Caco-2 (cell line): ENCODE data around the gene CORIN. TPM values are rescaled to one million over a fixed set of nuclear protein-coding genes. Genes with fewer than 3 reads are reported as not detected.
A peak's percentile ranks its signal among the peaks of the same experiment; 100 is the strongest.

Experiments
- BruUV-seq: library from RNA; stranded (reverse); fragments of 400-500 nt; replicated peaks from 2 replicates; lab custom pipeline; 2021; lab: Mats Ljungman, UMichigan
- CTCF ChIA-PET: fragments of 300-600 bp; sonication (Branson Sonifier 250); formaldehyde crosslinking; loops from one replicate; lab custom pipeline; 2022; ENCODE audit warnings: antibody characterized with exemption; lab: Charles Lee
- POLR2A ChIA-PET: fragments of 300-600 bp; sonication (Branson Sonifier 250); formaldehyde crosslinking; loops from one replicate; lab custom pipeline; 2022; ENCODE audit warnings: antibody characterized with exemption; lab: Charles Lee
- DNase-seq, 2 experiments: peaks; one replicate each; pipeline versions ENCODE4 v3.0.0 to v3.0.0-alpha.2; 2020 to 2022
- H3K27me3 ChIP-seq: replicated peaks from 2 replicates; pipeline ENCODE4 v1.6.0; 2011; ENCODE audit warnings: low read length; ENCODE audit not compliant: control insufficient read depth, insufficient read depth
- H3K36me3 ChIP-seq: 2 replicates; pipeline ENCODE4 v1.5.1; 2011; ENCODE audit warnings: low read length; ENCODE audit not compliant: control insufficient read depth, insufficient read depth
- H3K4me1 ChIP-seq: fragments of 250-450 bp; sonication (Bioruptor Pico); 2 replicates; pipeline ENCODE4 v1.5.1; 2020; ENCODE audit warnings: mild to moderate bottlenecking
- H3K4me3 ChIP-seq: 2 replicates; pipeline ENCODE4 v1.5.1; 2011; ENCODE audit warnings: low read depth, mild to moderate bottlenecking, control low read depth, low read length
- H3K9me3 ChIP-seq: fragments of 250-450 bp; sonication (Bioruptor Pico); 2 replicates; pipeline ENCODE4 v1.5.1; 2020; ENCODE audit warnings: mild to moderate bottlenecking, moderate library complexity
- H3K27ac Mint-ChIP-seq: one replicate; pipeline ENCODE4 v1.8.0; 2022; ENCODE audit warnings: mixed read lengths; ENCODE audit not compliant: unreplicated experiment
- H3K27me3 Mint-ChIP-seq: one replicate; pipeline ENCODE4 v1.8.0; 2022; ENCODE audit warnings: mixed read lengths; ENCODE audit not compliant: insufficient read depth, unreplicated experiment
- H3K36me3 Mint-ChIP-seq: one replicate; pipeline ENCODE4 v1.8.0; 2022; ENCODE audit warnings: mild to moderate bottlenecking, mixed read lengths; ENCODE audit not compliant: insufficient read depth, unreplicated experiment
- H3K4me1 Mint-ChIP-seq: one replicate; pipeline ENCODE4 v1.8.0; 2022; ENCODE audit warnings: low read depth, mixed read lengths; ENCODE audit not compliant: unreplicated experiment
- H3K4me3 Mint-ChIP-seq: one replicate; pipeline ENCODE4 v1.8.0; 2022; ENCODE audit warnings: mild to moderate bottlenecking, moderate library complexity, mixed read lengths; ENCODE audit not compliant: unreplicated experiment
- H3K9me3 Mint-ChIP-seq: one replicate; pipeline ENCODE4 v1.8.0; 2022; ENCODE audit warnings: mixed read lengths; ENCODE audit not compliant: unreplicated experiment
- CTCF ChIP-seq, 2 experiments: fragments of 200-600 bp in 1 of 2; IDR thresholded peaks; 1 replicate in 1 of 2; 2 replicates in 1 of 2; pipeline versions ENCODE4 v1.5.1 to v1.8.0; 2011 to 2022; ENCODE audit warnings: antibody characterized with exemption in 1 of 2, control low read depth in 1 of 2, inconsistent platforms in 1 of 2, low read depth in 1 of 2, low read length in 1 of 2, mild to moderate bottlenecking in 1 of 2, moderate library complexity in 1 of 2; ENCODE audit not compliant: insufficient read depth in 1 of 2, severe bottlenecking in 1 of 2, unreplicated experiment in 1 of 2
- intact Hi-C: fragments of 100-400 bp; cut with micrococcal nuclease; formaldehyde crosslinking; loops from one replicate; pipeline ENCODE4 v1.10.0; 2022; ENCODE audit not compliant: unreplicated experiment
- total RNA-seq: library from RNA; stranded (reverse); gene quantifications from 2 replicates; pipeline ENCODE4 v1.2.3, GENCODE V29; 2022

The CORIN gene
- total RNA-seq, 1 experiment from 2014 or later, result 0.27 TPM

DNA sequence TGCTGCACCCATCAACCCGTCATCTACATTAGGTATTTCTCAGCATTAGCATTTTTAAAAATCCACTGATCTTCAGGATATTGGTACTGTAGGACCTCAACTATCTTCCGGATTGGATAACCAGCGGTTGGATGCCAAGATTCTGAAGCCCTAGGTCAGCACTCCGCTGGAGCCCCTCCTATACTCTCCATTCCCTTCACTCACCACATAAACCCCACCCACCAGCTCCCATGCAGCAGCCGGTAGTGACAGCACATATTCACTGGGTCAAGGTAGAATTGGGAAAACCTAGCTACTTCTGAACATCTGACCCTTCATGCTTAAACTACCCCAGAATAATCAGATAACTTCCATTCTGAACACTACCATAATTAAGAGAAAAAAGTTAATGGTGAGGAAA is 134.9 kb downstream of the CORIN start:
- Mint-ChIP-seq H3K9me3 (no peaks in the 10 kb centered on the region), H3K36me3 (no peaks in the 10 kb centered on the region), H3K4me3 (no peak overlapping the region), H3K27ac (no peak overlapping the region), H3K4me1 (no peaks in the 10 kb centered on the region), H3K27me3 (no peaks in the 10 kb centered on the region)
- BruUV-seq, result no TSS peak
- Histone ChIP-seq H3K27me3 (no peaks in the 10 kb centered on the region), H3K4me3 (no peak overlapping the region), H3K4me1 (no peaks in the 10 kb centered on the region), H3K36me3 (no peaks in the 10 kb centered on the region), H3K9me3 (no peaks in the 10 kb centered on the region)
- DNase-seq, result no peak
- CTCF ChIA-PET, result interaction anchor here (5.0 kb wide), 1 partner anchor 133 kb away, joined by 108 read pairs; the partner anchor contains the start of gene CORIN
- intact Hi-C loops, result no loop called here
- POLR2A ChIA-PET, result no interaction called here
- no peak for TF ChIP-seq CTCF (IDR thresholded peaks at IDR 0.05; ENCODE audit: insufficient read depth in 1 of 2, low read depth in 1 of 2, low read length in 1 of 2, severe bottlenecking in 1 of 2, unreplicated experiment in 1 of 2)

DNA sequence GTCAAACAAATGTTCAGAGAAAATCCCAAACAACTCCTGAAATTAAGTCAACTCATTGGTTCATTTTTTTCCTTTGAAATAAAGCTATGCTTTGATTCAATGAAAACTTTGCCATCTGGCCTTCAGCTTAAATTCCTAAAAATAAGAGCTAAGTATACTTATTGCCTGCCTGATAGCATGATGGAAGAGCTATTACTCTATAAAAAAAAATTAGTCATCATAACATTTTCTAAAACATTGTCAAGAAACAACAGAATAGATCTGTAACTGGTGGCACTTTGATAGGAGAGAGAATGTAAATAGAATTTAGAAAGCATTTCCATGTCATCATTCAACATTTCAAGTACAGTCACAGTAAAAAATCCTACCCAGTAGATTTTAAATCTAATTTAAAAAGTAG is 136.6 kb downstream of the CORIN start:
- Histone ChIP-seq H3K27me3 (no peaks in the 10 kb centered on the region), H3K4me1 (no peaks in the 10 kb centered on the region), H3K4me3 (no peak overlapping the region), H3K36me3 (no peaks in the 10 kb centered on the region), H3K9me3 (no peaks in the 10 kb centered on the region)
- no peaks in the 10 kb centered on the region for H3K36me3 Mint-ChIP-seq
- intact Hi-C loops, result no loop called here
- no peak overlapping the region for H3K4me3 Mint-ChIP-seq
- no peaks in the 10 kb centered on the region for H3K4me1 Mint-ChIP-seq
- no peaks in the 10 kb centered on the region for H3K27me3 Mint-ChIP-seq
- TF ChIP-seq CTCF (IDR thresholded peaks at IDR 0.05; ENCODE audit: insufficient read depth in 1 of 2, low read depth in 1 of 2, low read length in 1 of 2, severe bottlenecking in 1 of 2, unreplicated experiment in 1 of 2), result no peak
- ChIA-PET CTCF (interaction anchor here (1.3 kb wide), 1 partner anchor 135 kb away, joined by 6 read pairs; no protein-coding TSS in a partner anchor), POLR2A (no interaction called here)
- no peak overlapping the region for H3K27ac Mint-ChIP-seq
- DNase-seq, result no peak
- no peaks in the 10 kb centered on the region for H3K9me3 Mint-ChIP-seq
- no TSS peak for BruUV-seq

DNA sequence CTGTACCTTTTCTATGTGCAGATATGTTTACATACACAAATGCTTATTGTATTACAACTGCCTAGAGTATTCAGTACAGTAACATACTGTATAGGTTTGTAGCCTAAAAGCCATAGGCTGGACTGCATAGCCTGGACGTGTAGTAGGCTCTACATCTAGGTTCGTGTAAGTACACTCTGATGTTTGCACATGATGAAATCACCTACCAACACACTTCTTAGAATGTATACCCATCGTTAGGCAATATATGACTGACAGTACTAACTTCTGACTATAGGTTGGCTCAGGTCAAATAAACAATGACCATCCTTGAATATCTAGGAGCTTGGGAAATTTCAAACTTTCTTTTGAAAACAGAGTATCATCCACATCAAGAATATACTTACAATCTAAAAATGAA is 139.0 kb downstream of the CORIN start:
- intact Hi-C loops, result no loop called here
- Histone ChIP-seq H3K9me3 (no peaks in the 10 kb centered on the region), H3K4me1 (no peaks in the 10 kb centered on the region), H3K27me3 (no peaks in the 10 kb centered on the region), H3K36me3 (no peaks in the 10 kb centered on the region), H3K4me3 (no peak overlapping the region)
- Mint-ChIP-seq H3K4me3 (no peak overlapping the region), H3K9me3 (no peaks in the 10 kb centered on the region), H3K27ac (no peak overlapping the region), H3K4me1 (no peaks in the 10 kb centered on the region), H3K36me3 (no peaks in the 10 kb centered on the region), H3K27me3 (no peaks in the 10 kb centered on the region)
- CTCF ChIA-PET, result interaction anchor here (1.8 kb wide), 1 partner anchor 138 kb away, joined by 6 read pairs; no protein-coding TSS in a partner anchor
- no peak for TF ChIP-seq CTCF (IDR thresholded peaks at IDR 0.05; ENCODE audit: insufficient read depth in 1 of 2, low read depth in 1 of 2, low read length in 1 of 2, severe bottlenecking in 1 of 2, unreplicated experiment in 1 of 2)
- DNase-seq, result peak in 1 of 2 experiments; percentile 17
- POLR2A ChIA-PET, result no interaction called here
- no TSS peak for BruUV-seq
